Measurements from ENCODE around the gene MBD6.
"Not testable (repeated sequence)": the region's sequence is repeated elsewhere in the genome, so short reads cannot be mapped to it uniquely, and the experiment has no call there.

- TF ChIP-seq CTCF (IDR thresholded peaks at IDR 0.05; ENCODE audit: insufficient read depth, low read depth, low read length); EZH2 (IDR thresholded peaks at IDR 0.05; ENCODE audit: insufficient read depth, low read length): not testable (repeated sequence)
These were observed 47.8 kb downstream of the MBD6 start for GRCh38 chr12:57570438-57570837.
